ENCODE data around the gene PIK3R6. TPM values are rescaled to one million over a fixed set of nuclear protein-coding genes. Genes with fewer than 3 reads are reported as not detected.
"Not testable (repeated sequence)": the region's sequence is repeated elsewhere in the genome, so short reads cannot be mapped to it uniquely, and the experiment has no call there.

Gene PIK3R6
- total RNA-seq, 1 donor from 2014 or later, result 0.56 TPM

DNA sequence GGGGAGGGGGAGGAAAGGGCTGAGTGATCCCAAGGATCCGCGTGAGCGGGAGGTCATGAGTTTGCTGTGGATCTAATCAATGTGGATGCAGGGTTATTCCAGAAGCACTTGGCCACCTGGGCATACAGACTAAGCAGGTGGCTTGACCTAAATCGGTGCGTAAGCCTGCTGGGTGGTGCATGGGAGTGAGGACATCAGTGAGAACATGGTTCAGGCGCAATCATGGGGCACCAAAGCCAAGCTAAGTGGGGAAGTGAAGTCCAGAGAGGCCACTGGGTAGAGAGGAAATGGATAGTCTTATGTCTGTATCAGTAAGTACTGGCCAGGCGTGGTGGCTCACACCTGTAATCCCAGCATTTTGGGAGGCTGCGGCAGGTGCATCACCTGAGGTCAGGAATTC is 49.4 kb downstream of the PIK3R6 start:
- H3K4me1 Mint-ChIP-seq (ENCODE audit: unreplicated experiment), result peaks cover 3% of the 10 kb centered on the region
- no peak overlapping the region for H3K4me3 Mint-ChIP-seq (ENCODE audit: unreplicated experiment)
- TF ChIP-seq, protein P1, sequence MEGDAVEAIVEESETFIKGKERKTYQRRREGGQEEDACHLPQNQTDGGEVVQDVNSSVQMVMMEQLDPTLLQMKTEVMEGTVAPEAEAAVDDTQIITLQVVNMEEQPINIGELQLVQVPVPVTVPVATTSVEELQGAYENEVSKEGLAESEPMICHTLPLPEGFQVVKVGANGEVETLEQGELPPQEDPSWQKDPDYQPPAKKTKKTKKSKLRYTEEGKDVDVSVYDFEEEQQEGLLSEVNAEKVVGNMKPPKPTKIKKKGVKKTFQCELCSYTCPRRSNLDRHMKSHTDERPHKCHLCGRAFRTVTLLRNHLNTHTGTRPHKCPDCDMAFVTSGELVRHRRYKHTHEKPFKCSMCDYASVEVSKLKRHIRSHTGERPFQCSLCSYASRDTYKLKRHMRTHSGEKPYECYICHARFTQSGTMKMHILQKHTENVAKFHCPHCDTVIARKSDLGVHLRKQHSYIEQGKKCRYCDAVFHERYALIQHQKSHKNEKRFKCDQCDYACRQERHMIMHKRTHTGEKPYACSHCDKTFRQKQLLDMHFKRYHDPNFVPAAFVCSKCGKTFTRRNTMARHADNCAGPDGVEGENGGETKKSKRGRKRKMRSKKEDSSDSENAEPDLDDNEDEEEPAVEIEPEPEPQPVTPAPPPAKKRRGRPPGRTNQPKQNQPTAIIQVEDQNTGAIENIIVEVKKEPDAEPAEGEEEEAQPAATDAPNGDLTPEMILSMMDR (IDR thresholded peaks at IDR 0.05; ENCODE audit: unreplicated experiment), result no peak
- H3K9me3 Mint-ChIP-seq (ENCODE audit: unreplicated experiment), result no peaks in the 10 kb centered on the region
- H3K27ac Mint-ChIP-seq (ENCODE audit: unreplicated experiment), result no peak overlapping the region
- no peaks in the 10 kb centered on the region for H3K36me3 Mint-ChIP-seq (ENCODE audit: low read depth, unreplicated experiment)
- H3K27me3 Mint-ChIP-seq (ENCODE audit: unreplicated experiment), result no peaks in the 10 kb centered on the region
- no peak for DNase-seq (ENCODE audit: low spot score)

DNA sequence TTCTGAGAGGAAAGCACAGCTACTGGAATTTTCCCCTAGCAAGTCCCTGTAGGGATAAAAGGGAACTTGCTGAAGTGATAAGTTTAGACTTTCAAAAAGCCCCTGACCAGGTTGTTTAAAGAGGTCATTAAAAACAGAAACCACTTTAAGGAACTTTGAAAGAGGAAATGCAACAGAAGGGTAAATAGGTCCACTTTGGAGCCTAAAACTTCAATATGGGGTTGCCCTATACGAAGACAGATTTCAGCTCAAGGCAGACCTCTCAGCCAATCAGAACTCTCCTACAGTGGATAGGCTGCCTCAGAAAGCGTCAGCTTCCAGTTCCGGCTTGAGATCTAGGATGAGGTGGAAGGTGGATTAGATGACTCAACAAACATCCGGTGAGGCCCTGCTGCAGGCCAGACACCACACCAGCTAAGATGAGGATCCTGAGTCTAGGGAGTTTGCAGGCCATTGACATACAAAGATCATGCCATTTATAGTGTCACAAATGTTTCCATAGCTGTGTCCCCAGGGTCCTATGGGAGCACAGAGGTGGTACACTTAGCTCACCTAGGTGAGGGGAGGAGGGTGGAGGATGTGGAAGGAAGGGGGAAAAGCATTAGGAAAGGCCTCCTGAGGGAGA is 60.4 kb downstream of the PIK3R6 start:
- no peak overlapping the region for H3K27ac Mint-ChIP-seq (ENCODE audit: unreplicated experiment)
- H3K27me3 Mint-ChIP-seq (ENCODE audit: unreplicated experiment), result peaks cover 4% of the 10 kb centered on the region
- no peaks in the 10 kb centered on the region for H3K36me3 Mint-ChIP-seq (ENCODE audit: low read depth, unreplicated experiment)
- no peaks in the 10 kb centered on the region for H3K4me1 Mint-ChIP-seq (ENCODE audit: unreplicated experiment)
- TF ChIP-seq, protein P1 (IDR thresholded peaks at IDR 0.05; ENCODE audit: unreplicated experiment), result no peak
- H3K9me3 Mint-ChIP-seq (ENCODE audit: unreplicated experiment), result no peaks in the 10 kb centered on the region
- no peak for DNase-seq (ENCODE audit: low spot score)
- no peak overlapping the region for H3K4me3 Mint-ChIP-seq (ENCODE audit: unreplicated experiment)

DNA sequence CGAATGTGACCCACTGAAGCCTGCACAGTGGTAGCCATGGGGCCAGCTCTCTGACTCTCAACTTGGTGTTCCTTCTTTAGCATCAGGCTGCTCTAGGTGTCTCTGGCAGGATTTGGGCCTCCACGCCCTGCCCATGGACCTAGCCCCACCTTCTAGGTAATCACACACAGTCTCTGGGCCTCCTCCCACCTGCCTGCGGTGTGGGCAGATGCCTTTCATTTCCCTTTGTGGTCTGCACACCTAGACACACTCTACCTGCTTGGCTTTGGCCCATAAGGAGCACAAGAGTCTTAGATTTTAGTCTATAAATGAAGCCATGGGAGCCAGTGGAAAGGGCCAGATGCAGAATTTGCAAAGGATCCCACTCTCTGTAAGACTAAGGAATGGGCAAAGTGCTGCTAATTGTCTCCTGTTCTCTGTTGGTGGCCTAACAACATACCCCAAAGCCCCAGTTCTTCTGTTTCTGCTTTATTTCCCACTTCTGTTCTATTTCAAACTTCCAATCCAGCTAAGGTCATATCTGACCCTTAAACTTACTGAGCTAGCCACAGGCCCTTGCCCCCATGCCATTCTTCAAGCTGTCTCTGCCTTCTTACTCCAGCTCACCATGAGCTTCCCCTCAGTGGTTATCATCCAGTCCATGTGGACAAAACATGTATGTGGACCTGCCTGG is 61.1 kb downstream of the PIK3R6 start:
- no peak overlapping the region for H3K27ac Mint-ChIP-seq (ENCODE audit: unreplicated experiment)
- peaks cover 4% of the 10 kb centered on the region for H3K27me3 Mint-ChIP-seq (ENCODE audit: unreplicated experiment)
- H3K4me3 Mint-ChIP-seq (ENCODE audit: unreplicated experiment), result no peak overlapping the region
- H3K9me3 Mint-ChIP-seq (ENCODE audit: unreplicated experiment), result no peaks in the 10 kb centered on the region
- no peaks in the 10 kb centered on the region for H3K4me1 Mint-ChIP-seq (ENCODE audit: unreplicated experiment)
- TF ChIP-seq, protein P1 (IDR thresholded peaks at IDR 0.05; ENCODE audit: unreplicated experiment), result no peak
- no peak for DNase-seq (ENCODE audit: low spot score)
- H3K36me3 Mint-ChIP-seq (ENCODE audit: low read depth, unreplicated experiment), result no peaks in the 10 kb centered on the region

DNA sequence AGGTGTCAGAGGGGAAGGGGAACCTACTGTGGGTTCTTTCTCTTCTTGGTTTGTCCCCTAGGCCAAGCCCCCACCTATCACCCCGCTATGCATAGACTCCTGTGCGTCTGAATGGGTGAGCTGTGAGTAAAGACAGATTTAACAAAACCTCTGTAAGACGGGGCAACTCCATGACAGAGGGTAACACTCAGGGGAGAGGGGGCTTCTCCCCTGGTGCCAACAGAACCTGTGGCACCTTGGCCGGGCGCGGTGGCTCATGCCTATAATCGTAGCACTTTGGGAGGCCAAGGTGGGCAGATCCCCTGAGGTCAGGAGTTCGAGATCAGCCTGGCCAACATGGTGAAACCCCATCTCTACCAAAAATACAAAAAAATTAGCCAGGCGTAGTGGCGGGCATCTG is 62.1 kb downstream of the PIK3R6 start:
- H3K27me3 Mint-ChIP-seq (ENCODE audit: unreplicated experiment); H3K27ac Mint-ChIP-seq (ENCODE audit: unreplicated experiment); H3K4me3 Mint-ChIP-seq (ENCODE audit: unreplicated experiment); DNase-seq (ENCODE audit: low spot score); H3K36me3 Mint-ChIP-seq (ENCODE audit: low read depth, unreplicated experiment); H3K9me3 Mint-ChIP-seq (ENCODE audit: unreplicated experiment); H3K4me1 Mint-ChIP-seq (ENCODE audit: unreplicated experiment): not testable (repeated sequence)

DNA sequence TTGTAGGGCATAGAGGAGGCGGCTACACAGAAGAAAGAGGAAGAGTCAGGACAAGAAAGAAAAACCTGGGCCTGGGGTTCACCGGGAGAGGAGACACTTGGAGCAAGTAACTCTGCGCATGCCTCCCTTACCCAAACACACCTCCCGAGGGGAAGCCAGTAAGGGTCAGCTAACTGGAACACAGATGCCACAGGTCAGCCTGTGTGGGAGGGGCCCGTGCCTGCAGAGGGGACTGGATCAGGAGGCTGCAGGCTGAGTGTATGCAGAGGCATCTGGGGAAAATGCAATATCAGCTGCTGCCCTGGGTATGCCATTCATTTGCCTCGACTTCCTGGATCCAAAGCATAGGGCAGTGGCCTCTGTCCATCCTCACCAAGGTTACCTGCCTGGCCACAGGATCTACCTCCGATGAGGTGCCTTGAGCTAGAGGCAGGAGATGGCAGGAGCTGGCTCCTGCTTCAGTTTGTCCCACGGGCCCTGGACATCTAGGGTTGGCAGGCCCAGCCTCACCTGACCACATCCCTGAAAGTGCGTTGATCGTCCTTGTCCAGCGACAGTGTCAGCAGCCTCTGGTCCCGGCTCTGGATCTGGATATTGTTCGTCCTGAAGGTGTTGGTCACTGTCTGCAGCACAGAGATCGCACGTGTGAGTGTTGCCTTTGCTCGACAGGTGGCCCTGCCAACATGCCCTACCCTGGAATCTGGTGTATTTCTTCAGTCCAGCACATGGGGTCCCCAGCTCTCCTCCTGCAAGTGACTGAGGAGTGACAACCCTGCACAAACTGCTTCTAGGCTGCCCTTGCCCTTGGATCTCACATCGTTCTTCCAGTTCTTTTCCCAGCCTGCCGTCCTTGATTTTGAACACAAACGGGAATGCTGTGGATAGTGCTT is 63.7 kb downstream of the PIK3R6 start:
- no peaks in the 10 kb centered on the region for H3K9me3 Mint-ChIP-seq (ENCODE audit: unreplicated experiment)
- peaks cover 9% of the 10 kb centered on the region for H3K27me3 Mint-ChIP-seq (ENCODE audit: unreplicated experiment)
- H3K4me3 Mint-ChIP-seq (ENCODE audit: unreplicated experiment), result no peak overlapping the region
- no peak overlapping the region for H3K27ac Mint-ChIP-seq (ENCODE audit: unreplicated experiment)
- DNase-seq (ENCODE audit: low spot score), result no peak
- TF ChIP-seq, protein P1 (IDR thresholded peaks at IDR 0.05; ENCODE audit: unreplicated experiment), result no peak
- H3K36me3 Mint-ChIP-seq (ENCODE audit: low read depth, unreplicated experiment), result no peaks in the 10 kb centered on the region
- H3K4me1 Mint-ChIP-seq (ENCODE audit: unreplicated experiment), result no peaks in the 10 kb centered on the region

All from endothelial cell (in vitro differentiated cells).